GM18873 (cell line): ENCODE results near the gene ACAD9.
"Not testable (repeated sequence)": the region's sequence is repeated elsewhere in the genome, so short reads cannot be mapped to it uniquely, and the experiment has no call there.

Experiments used
- ATAC-seq: cut with Tn5 transposase; IDR thresholded peaks from one replicate; pipeline ENCODE4 v1.9.1; 2021; ENCODE audit warnings: mild to moderate bottlenecking, moderate library complexity, moderate number of reproducible peaks; ENCODE audit not compliant: unreplicated experiment, low FRiP score

The ACAD9 gene

DNA sequence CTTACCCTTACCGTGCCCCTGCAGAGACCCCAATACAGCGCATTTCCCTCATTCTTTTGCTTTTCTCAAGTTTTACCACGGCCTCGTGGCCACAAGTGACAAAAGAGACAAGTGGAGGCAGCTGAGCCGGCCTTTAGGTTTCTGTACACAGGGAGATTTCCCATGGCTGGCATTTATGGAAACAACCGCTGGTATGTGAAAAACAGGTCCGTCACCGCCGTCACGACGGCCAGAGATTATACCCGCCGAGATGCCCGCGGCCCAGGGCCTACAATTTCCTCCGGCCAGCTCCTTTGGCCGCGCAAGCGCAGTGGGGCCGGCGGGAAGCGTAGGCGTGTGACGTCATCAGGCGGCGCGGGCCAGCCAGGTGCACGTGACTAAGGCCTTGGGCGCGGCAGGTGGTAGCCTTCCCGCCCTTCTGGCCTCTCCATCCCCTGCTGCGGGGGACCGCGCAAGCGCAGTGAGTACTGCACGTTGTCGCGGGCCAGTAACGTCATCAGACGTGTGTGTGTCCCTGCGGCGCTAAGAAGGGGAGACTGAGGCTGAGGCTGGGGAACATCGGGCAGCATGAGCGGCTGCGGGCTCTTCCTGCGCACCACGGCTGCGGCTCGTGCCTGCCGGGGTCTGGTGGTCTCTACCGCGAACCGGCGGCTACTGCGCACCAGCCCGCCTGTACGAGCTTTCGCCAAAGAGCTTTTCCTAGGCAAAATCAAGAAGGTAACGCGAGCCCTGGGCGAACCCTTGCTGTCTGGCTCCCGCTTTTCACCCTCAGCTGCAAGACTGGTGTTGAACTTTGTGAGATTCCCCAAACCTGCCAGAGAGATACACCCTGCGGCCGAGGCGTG is at the start of gene ACAD9:
Gene ACAD9 (plus strand): TSS at position 496 of the 845 bp plus-strand sequence. CDS start 72 bp downstream, at position 568.
- peak; percentile 88 for ATAC-seq

- ATAC-seq = not testable (repeated sequence)
These were observed 49.3 kb upstream of the ACAD9 start for GRCh38 chr3:128829925-128830625.

DNA sequence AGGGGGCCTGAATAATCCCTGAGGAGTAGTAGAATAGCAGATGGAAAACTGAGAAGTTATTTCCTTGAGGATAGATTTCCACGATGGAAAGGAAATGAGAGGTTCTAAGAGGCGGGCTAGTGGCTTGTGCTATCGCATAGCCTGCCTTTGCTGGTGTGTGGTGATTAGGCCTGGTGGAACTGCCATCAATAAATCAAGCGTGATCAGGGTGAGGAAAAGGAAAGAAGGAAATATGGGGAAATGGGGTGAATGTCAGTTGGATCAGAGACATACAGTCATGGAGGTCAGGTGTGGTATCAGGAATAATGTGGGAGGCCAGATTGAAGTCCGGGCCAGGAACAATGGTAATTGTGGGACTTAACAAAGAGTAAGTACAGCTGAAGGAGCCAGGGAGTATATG is 48.7 kb upstream of the ACAD9 start:
- ATAC-seq = not testable (repeated sequence)

- ATAC-seq = not testable (repeated sequence)
These were observed 46.4 kb upstream of the ACAD9 start for GRCh38 chr3:128832979-128833378.

DNA sequence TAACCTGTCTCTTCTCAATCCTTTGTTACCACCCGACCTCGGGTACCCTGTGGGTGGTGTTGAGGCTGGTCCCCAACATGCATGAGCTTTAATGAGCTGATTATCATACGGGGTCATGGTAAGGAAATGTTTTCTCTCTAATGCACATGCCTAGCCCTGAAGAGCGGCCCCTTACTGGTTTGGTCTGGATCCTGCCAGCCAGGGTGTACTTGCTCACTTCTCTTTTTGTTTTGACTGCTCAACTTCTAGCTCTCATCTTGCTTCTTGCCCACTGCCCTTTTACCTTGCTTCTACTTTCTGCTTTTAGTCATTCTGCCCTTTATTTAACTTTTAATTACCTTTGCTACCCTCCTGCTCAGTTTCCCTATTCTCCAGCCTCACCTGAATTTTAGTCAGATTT is 44.3 kb upstream of the ACAD9 start:
- no peak for ATAC-seq

- no peak for ATAC-seq
These were observed 37.2 kb upstream of the ACAD9 start for GRCh38 chr3:128841926-128842920.

GRCh38 chr3:128844502-128844901 is 34.9 kb upstream of the ACAD9 start:
- ATAC-seq = no peak

- ATAC-seq = no peak
These were observed 34.2 kb upstream of the ACAD9 start for GRCh38 chr3:128845119-128845777.

GRCh38 chr3:128845778-128846485 is 33.5 kb upstream of the ACAD9 start:
- ATAC-seq = no peak

GRCh38 chr3:128846486-128846891 is 32.9 kb upstream of the ACAD9 start:
- no peak for ATAC-seq

GRCh38 chr3:128847666-128848370 is 31.6 kb upstream of the ACAD9 start:
- no peak for ATAC-seq

GRCh38 chr3:128848936-128849335 is 30.5 kb upstream of the ACAD9 start:
- ATAC-seq = no peak

DNA sequence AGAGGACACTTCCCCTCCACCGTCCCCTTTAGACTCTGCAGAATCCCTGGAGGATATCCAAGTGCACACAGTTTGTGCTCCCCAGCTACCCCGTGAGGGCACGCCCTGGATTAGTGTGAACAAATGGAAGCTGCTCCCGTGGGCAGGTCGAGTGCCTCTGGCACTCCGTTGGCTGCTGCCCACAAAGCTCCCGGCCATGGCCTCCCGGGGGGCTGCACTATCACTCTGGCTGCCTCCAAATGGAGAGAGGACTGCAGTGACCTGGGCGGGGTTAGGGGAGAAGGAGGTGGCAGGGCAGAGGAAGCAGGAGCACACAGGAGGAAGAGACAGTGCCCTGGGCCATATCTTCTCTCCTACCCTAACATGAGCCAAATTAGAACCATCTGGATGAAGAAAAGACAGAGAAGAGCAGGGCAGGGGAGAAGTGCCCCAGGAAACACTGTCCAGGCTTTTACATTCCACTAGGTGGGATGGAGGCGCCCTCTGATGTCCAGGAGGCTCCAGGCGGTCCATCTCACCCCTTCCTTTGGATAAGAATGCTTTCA is 29.4 kb upstream of the ACAD9 start:
- no peak for ATAC-seq

- no peak for ATAC-seq
These were observed 28.9 kb upstream of the ACAD9 start for GRCh38 chr3:128850544-128850943.

DNA sequence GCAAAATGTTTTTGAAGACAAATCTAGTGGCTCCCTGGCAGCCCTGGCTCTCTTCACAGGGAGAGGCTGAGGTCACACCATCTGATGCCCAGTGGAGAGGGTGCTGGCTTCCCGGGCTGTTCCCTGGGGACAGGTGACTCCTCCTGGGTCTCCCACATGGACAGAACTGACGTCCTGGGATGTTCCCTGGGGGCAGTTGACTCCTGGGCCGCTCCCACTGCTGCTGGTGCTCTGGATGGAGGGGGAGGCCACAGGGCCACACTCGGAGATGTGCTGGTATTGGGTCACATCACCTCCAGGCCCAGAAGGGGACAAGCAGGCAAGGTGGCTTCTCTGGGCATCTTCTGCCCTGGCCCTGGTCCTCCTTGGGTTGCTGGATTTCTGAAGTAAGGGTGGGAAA is 27.8 kb upstream of the ACAD9 start:
- no peak for ATAC-seq

- ATAC-seq = no peak
These were observed 25.6 kb upstream of the ACAD9 start for GRCh38 chr3:128853826-128854225.

- no peak for ATAC-seq
These were observed 24.9 kb upstream of the ACAD9 start for GRCh38 chr3:128854475-128854874.

GRCh38 chr3:128855569-128855968 is 23.9 kb upstream of the ACAD9 start:
- ATAC-seq = no peak
